Prostate gland (tissue), 2 donors: Measurements from ENCODE around the gene TSPAN11. TPM values are rescaled to one million over a fixed set of nuclear protein-coding genes. Genes with fewer than 3 reads are reported as not detected.
A peak's percentile ranks its signal among the peaks of the same experiment; 100 is the strongest.

Experiments used
- DNase-seq: peaks from one replicate; pipeline ENCODE4 v3.0.0-alpha.2; 2019; ENCODE audit warnings: low spot score
- H3K27ac ChIP-seq, 2 donors: fragments of 200-600 bp; sonication (generic); 2 replicates each; pipeline ENCODE4 v1.5.1; 2017 to 2019
- H3K27me3 ChIP-seq: fragments of 200-600 bp; sonication (generic); replicated peaks from 2 replicates; pipeline ENCODE4 v1.5.1; 2019; ENCODE audit not compliant: insufficient read depth
- H3K36me3 ChIP-seq, 2 donors: fragments of 200-600 bp; sonication (generic); 1 replicate in 1 of 2; 2 replicates in 1 of 2; pipeline versions ENCODE4 v1.5.1 to v1.8.1; 2017 to 2019
- H3K4me1 ChIP-seq: fragments of 200-600 bp; sonication (generic); replicated peaks from 2 replicates; pipeline ENCODE4 v1.5.1; 2019
- H3K4me3 ChIP-seq, 2 donors: fragments of 200-600 bp; sonication (generic); 2 replicates each; pipeline ENCODE4 v1.5.1; 2017 to 2019
- H3K9me3 ChIP-seq: fragments of 200-600 bp; sonication (generic); 2 replicates; pipeline ENCODE4 v1.5.1; 2017
- POLR2A ChIP-seq: fragments of 450-650 bp; IDR thresholded peaks from one replicate; pipeline ENCODE4 v1.6.1; 2016; ENCODE audit warnings: antibody characterized with exemption, mild to moderate bottlenecking
- POLR2AphosphoS5 ChIP-seq: sonication (generic); formaldehyde crosslinking; IDR thresholded peaks from one replicate; pipeline ENCODE4 v1.6.1; 2017; ENCODE audit warnings: antibody characterized with exemption
- WGBS: methylation state at CpG from one replicate; pipeline ENCODE4 v1.1.5; 2018; 5-methylcytosine and 5-hydroxymethylcytosine counted together
- intact Hi-C: fragments of 100-400 bp; cut with DNase I; formaldehyde crosslinking; loops from one replicate; pipeline ENCODE4 v1.14.2; 2022
- total RNA-seq, 2 donors: library from RNA; depleted of rRNA; stranded (reverse); fragments of >200 nt; gene quantifications; one replicate each; pipeline ENCODE4 v1.1.0, GENCODE V29; 2016
- TF ChIP-seq, protein P1 (sequence below), 4 experiments: fragments of 200-600 bp in 2 of 4; fragments of 450-650 bp in 2 of 4; sonication (generic) in 2 of 4; IDR thresholded peaks; 1 replicate in 3 of 4; 2 replicates in 1 of 4; pipeline ENCODE4 v1.5.1; 2016 to 2019; ENCODE audit warnings: antibody characterized with exemption in 4 of 4, mild to moderate bottlenecking in 2 of 4, moderate library complexity in 2 of 4

Gene TSPAN11
- total RNA-seq, 2 donors from 2014 or later = 1.0 to 4.1 TPM

DNA sequence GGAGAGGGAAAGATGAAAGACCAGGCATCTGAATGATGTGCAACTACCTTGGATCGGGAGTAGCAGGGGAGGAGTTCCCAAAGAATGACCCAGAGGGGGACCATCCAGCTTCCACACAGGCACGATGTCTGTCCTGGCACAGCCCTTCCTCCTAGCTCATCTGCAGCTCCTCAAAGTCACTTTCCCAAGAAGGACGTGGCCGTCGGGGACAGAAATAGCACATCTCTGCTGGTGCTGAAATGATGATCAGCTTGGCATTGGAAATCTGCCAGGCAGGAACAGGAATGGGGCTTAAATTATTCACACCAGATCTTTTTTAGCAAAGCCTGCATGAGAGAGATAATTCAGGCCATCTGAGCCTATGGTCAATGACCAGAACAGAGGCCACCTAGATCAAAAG is 41.7 kb downstream of the TSPAN11 start:
- DNase-seq = no peak
- H3K27ac ChIP-seq = no peak overlapping the region
- H3K9me3 ChIP-seq = no peaks in the 10 kb centered on the region
- H3K36me3 ChIP-seq = no peaks in the 10 kb centered on the region
- no peak for TF ChIP-seq POLR2AphosphoS5
- TF ChIP-seq, protein P1, sequence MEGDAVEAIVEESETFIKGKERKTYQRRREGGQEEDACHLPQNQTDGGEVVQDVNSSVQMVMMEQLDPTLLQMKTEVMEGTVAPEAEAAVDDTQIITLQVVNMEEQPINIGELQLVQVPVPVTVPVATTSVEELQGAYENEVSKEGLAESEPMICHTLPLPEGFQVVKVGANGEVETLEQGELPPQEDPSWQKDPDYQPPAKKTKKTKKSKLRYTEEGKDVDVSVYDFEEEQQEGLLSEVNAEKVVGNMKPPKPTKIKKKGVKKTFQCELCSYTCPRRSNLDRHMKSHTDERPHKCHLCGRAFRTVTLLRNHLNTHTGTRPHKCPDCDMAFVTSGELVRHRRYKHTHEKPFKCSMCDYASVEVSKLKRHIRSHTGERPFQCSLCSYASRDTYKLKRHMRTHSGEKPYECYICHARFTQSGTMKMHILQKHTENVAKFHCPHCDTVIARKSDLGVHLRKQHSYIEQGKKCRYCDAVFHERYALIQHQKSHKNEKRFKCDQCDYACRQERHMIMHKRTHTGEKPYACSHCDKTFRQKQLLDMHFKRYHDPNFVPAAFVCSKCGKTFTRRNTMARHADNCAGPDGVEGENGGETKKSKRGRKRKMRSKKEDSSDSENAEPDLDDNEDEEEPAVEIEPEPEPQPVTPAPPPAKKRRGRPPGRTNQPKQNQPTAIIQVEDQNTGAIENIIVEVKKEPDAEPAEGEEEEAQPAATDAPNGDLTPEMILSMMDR (IDR thresholded peaks at IDR 0.05) = no peak
- TF ChIP-seq POLR2A = no peak
- H3K27me3 ChIP-seq = no peaks in the 10 kb centered on the region
- H3K4me1 ChIP-seq = no peaks in the 10 kb centered on the region
- no peak overlapping the region for H3K4me3 ChIP-seq
- 89% methylated on average over 5 of the region's 5 CpGs for WGBS
- intact Hi-C loops = no loop called here

DNA sequence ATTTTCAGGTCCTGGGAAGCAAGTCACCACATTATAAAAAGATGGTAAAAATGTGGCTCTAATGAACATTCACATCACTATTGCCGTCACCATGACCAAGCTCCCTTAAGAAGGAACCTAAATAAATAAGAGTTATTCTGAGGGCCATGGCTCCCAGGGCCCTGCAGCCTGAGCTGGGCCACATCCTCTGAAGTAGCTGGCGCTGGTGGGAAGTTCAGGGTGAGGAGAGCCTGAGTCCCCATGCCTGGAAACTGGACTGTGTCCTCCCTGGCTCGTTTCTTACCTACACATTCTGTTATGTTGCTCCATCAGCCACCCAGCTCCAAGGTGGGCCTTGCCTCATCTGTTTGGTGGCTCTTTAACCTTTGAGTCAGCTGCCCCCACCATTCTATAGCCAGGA is 42.5 kb downstream of the TSPAN11 start:
- no peaks in the 10 kb centered on the region for H3K36me3 ChIP-seq
- no peak for TF ChIP-seq POLR2A
- no peak for TF ChIP-seq POLR2AphosphoS5
- TF ChIP-seq, protein P1 (IDR thresholded peaks at IDR 0.05) = no peak
- DNase-seq = no peak
- no peak overlapping the region for H3K27ac ChIP-seq
- no peaks in the 10 kb centered on the region for H3K9me3 ChIP-seq
- 98% methylated on average over 3 of the region's 3 CpGs for WGBS
- no peaks in the 10 kb centered on the region for H3K27me3 ChIP-seq
- no peaks in the 10 kb centered on the region for H3K4me1 ChIP-seq
- H3K4me3 ChIP-seq = no peak overlapping the region
- intact Hi-C loops = no loop called here

DNA sequence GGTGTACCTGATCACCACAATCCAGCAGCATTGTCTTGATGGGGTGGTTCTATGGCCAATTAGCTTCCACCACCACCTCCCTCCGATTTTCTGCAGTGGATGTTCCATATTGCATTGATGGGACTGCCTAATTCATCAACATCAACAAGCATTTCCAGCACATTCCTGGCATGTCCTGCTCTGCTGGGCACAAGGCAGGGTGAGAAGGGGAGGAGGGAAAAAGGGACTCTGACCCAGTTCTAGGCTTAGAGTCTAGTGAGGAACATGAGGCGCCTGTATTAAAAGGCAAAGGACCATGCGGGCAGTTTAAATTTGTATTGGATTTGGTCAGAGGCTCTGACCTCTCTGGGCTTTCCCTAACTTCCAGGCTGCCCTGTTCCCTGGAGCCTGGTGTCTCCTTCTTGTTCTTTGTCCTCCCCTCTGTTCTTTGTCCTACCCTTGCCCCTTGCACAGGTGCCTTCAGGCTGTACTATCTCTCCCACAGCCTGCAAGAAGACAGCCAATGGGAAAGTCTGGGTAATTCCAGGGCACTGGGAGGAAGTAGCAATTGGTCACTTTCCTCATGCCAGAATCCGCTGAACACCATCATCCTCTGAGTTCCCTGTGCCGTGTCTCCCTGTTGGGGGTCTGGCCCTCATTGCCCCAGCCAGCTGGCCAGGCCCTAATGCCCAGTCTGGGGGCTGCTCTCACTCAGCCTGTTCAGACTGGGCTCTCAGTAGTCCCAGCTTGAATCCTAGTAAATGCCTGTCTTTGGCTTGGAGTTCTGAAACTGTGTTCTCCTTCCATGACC is 43.3 kb downstream of the TSPAN11 start:
- H3K27ac ChIP-seq = no peak overlapping the region
- no peaks in the 10 kb centered on the region for H3K4me1 ChIP-seq
- no peaks in the 10 kb centered on the region for H3K36me3 ChIP-seq
- H3K4me3 ChIP-seq = no peak overlapping the region
- intact Hi-C loops = no loop called here
- TF ChIP-seq POLR2AphosphoS5 (no peak), POLR2A (no peak)
- TF ChIP-seq, protein P1 (IDR thresholded peaks at IDR 0.05) = no peak
- no peaks in the 10 kb centered on the region for H3K27me3 ChIP-seq
- H3K9me3 ChIP-seq = no peaks in the 10 kb centered on the region
- 76% methylated on average over 5 of the region's 5 CpGs for WGBS
- DNase-seq = no peak

DNA sequence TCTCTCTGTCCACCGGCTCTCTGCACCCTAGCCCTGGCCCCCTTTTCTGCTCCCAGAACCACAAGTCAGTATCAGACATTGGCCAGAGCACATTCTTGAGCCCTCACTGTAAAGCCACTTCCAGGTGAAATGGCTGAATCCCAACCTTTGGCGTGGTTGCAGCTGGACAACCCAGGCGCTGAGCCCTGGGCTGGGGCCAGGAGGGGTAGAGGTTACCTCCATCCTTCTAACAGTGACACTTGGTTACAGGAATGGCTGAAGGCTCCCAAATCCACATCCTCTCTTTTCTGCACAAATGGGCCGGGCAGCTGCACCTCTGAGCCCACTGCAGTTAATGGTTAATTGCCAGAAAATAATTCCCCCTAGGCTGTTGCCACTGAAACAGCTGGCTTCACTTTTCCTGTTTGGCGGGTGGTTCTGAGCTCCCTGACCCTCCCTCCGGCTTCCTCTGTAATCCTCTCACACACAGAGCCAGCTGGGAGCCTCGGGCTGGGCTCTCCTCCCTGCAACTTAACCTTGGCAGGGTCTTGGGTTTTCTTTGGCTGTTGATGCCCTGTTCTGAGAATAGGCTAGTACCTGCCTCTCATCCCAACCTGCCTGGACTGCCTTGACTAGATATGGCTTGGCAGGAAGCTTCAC is 44.1 kb downstream of the TSPAN11 start:
- TF ChIP-seq POLR2A = no peak
- no peak for TF ChIP-seq POLR2AphosphoS5
- TF ChIP-seq, protein P1 (IDR thresholded peaks at IDR 0.05) = no peak
- WGBS = 24% methylated on average over 7 of the region's 7 CpGs
- Histone ChIP-seq H3K36me3 (no peaks in the 10 kb centered on the region), H3K27me3 (no peaks in the 10 kb centered on the region), H3K27ac (no peak overlapping the region), H3K9me3 (no peaks in the 10 kb centered on the region), H3K4me3 (no peak overlapping the region), H3K4me1 (no peaks in the 10 kb centered on the region)
- intact Hi-C loops = no loop called here
- DNase-seq = peak; percentile 36

DNA sequence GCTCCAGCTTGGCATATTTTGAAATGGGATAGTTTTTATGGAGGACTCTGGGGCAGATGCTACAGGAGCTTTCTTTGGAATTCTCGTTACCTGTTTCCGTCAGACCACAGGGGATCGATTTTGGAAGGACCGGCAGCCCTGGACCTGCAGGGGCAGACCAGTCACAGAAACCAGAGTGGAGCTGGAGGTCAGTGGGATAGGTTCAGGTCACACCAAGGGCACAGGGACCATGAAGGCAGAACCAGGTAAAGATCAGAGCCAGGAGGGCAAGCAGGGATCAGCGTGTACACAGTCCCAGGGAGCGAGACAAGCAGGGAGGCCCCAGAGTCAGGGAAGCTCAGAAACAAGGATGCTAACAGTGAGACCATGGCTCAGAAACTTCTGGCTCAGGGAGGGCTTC is 45.5 kb downstream of the TSPAN11 start:
- intact Hi-C loops = no loop called here
- WGBS = 80% methylated on average over 6 of the region's 6 CpGs

More for the DNA sequence above, 45.5 kb downstream of the TSPAN11 start:
- Histone ChIP-seq H3K4me1 (no peaks in the 10 kb centered on the region), H3K27me3 (no peaks in the 10 kb centered on the region), H3K9me3 (no peaks in the 10 kb centered on the region), H3K4me3 (no peak overlapping the region), H3K36me3 (no peaks in the 10 kb centered on the region), H3K27ac (no peak overlapping the region)
- TF ChIP-seq, protein P1 (IDR thresholded peaks at IDR 0.05) = no peak
- TF ChIP-seq POLR2AphosphoS5 (no peak), POLR2A (no peak)
- no peak for DNase-seq
